NCI-H510A (cell line): Measurements from ENCODE around the gene EML6.
"Not testable (repeated sequence)": the region's sequence is repeated elsewhere in the genome, so short reads cannot be mapped to it uniquely, and the experiment has no call there.

Experiments used
- DNase-seq: peaks from one replicate; lab custom pipeline; 2025; lab: John Stamatoyannopoulos, UW

EML6 gene

DNA sequence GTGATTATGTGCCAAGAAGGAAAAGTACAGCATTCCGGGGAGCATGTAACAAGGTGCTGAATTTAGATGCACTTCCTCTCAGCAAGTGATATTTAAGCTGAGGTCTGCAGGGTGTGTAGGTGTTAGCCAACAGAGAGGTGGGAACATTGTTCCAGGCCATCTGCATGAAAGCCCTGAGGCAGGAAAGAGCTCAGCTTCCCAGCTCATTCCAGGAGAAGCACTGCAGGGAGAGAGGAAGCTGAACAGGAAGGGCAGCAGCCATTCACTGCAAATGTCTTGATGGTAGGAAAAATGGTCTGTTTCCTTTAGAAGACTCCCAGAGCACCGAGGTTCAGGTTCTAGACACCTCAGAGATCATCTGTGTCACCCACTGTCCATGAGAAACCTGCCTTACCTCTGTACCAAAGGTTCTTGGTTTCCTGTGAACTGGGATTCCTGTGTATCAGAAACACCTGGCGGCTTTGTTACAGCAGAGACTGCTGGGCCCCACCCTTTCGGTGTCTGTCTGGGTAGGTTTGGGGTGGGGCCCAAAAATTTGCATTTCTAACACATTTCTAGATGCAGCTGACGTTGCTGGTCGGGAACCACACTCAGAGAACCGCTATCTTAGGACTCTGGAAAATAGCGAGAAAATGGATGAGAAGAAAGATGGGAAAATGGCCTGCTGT, 242.8 kb downstream of the EML6 start:
- no peak for DNase-seq

GRCh38 chr2:54966837-54967236, 243.4 kb downstream of the EML6 start:
- DNase-seq, result no peak

DNA sequence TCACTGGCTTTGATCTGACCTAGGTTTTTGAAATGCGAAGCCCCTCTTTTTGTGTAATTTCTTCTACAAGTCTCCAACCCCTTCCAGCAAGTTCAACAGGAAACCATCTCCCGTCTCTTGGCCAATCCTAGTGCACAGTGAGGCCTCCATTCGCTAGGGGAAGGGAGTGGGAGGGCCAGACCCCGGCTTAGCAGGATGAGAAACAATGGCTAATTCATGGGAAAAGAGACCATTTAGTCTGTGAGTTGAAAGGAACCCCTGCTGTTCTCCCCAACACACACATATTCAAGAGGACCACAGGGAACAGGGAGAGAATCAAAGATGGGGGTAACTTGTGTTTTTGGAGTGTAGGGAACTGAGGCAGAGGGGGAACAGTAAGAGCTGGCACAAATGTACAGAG, 243.8 kb downstream of the EML6 start:
- no peak for DNase-seq

GRCh38 chr2:54967759-54968365, 244.4 kb downstream of the EML6 start:
- no peak for DNase-seq

- no peak for DNase-seq
Observed at GRCh38 chr2:54968561-54969218, 245.2 kb downstream of the EML6 start.

DNA sequence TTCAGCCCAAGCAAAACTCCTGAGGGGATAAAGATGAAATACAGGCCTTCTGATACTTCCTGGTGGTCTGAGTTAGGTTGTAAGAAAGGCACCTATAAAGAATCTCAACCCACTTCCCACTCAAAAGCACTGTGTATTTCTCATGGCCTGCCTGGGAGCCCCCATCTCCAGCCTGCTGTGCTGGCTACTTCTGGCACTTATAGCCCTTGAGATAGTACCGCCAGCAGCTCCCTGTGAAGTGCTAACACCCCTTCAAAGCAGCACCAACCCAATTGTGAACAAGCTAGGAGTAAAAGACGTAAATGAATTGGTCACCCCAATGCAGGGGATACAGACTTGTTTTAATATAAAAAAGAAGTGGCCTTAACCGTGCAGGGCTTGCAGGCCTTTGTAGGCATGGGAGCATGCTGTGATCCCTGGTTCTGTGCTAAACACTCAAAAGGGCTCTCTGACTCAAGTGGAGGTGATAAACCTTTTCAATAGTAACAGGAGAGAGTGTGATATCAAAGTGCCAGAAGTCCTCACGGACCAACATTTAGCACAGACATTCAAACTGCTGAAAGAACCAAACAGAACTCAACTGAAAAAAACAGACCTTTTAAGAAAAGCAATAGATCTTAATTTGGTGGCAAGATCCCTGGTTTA, 246.0 kb downstream of the EML6 start:
- DNase-seq, result no peak

GRCh38 chr2:54969940-54970338, 246.5 kb downstream of the EML6 start:
- DNase-seq, result no peak

DNA sequence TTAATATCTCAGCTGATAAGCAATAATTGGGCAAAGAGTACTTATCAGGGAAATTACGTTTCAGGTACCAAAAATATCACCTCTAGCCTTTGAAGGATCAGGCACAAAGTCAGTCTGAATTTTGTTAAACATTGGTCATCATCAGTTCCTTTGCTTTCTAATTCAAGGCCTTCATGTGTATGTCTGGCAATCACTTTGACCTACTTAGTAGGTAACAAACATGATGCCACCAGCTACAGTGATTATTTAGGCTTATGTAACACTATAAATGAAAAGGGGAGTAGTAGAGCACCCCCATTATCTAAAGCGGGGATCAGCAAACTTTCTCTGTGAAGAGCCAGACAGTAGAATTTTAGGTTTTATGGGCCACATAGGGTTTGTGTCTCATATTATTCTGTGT, 251.7 kb downstream of the EML6 start:
- no peak for DNase-seq

DNA sequence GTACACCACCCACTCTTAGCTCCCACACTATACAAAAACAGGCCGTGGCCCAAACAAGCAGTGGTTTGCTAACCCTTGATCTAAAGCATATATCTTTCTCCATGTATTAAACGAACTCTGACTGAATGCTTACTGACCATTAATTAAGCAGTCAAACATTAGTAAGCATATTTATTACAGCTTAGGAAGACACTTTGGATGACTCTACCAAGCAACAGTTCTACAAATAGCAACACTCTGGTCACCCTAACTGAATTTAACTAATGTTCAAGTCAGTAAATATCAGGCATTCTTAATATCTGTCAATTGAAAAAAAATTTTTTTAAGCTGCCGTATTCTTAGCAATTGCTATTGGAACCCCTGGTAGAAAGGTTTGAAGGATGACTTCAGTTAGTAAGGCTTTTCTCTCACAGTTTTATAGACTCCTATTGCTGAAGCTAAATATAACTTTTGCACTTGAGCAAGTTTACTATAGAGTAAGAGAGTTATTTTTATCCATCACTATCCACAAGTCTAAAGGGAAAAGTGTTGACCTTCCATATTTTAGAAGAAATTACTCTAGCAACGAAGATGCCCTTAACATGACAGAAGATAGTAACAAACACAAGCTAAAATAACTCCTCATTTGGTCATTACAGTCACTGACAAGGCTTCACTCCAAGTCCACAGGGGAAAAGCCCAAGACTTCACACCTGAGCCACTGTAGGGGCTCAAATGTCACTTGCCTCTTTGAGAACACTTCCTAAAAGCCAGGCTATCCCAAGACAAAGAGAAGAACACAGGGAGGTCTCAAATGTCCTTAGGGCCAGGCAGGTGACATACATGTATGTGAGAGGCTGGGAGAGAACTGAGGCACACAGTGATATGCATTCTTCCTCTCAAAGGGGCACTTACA, 252.4 kb downstream of the EML6 start:
- DNase-seq, result no peak

- DNase-seq, result no peak
Observed at GRCh38 chr2:54977149-54977548, 253.7 kb downstream of the EML6 start.

GRCh38 chr2:54979321-54980044, 256.0 kb downstream of the EML6 start:
- no peak for DNase-seq

DNA sequence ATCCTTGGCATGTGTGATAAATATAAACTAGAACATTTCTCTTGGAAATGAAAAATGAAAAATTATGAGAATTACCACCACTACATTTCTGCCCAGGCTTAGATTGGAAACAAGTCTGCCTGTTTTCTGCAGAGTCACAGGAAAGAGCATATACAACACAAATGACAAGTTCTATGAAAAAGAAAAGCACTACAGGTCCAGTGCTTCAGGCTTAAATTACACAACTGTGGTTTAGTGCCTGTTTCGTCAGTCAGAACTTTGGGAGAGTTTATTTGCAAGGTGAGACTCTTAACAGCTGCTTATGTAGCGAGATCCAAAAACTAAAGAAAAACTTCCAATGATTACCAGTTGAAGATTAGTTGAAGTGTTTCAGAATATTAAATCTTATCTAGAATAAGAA, 257.9 kb downstream of the EML6 start:
- DNase-seq, result no peak

DNA sequence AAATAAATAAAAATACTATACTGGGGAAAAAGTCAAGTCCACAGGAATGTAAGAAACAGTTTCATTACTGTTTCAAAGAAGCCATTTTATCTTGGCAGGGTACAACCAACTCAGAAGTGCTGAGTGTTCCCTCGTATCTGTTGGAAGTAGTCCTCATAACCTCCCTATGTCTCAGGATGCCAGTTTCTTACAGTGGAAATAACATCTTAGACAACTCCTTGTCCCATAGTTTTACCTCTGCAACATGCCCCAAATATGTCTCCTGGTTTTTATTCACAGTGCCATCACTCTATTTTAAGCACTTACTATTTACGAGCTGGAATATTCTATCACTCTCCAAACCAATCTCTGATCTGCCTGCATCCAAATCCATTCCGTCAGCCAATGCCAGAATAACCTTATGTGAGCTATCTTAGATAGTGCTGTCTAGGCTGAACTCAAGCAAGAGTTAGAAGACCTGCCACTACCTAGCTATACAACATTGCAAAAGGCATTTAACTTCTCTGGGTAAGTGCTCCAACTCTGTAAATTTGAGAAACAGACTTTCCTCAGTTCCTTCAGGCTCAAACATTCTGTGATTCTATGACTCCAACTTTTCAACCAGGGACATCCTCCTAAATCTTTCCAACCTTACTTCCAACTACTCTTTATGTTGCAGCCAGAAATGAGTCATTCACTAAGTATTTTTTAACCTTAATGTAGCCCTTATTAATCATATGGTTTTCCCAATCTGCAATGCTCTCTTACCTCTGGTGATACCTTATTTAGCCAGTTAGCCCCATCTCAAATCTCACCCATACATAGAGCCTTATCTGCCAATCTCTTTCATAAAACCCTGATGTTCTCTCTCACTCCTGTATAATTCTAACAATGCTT, 260.1 kb downstream of the EML6 start:
- no peak for DNase-seq

GRCh38 chr2:54984476-54984875, 261.0 kb downstream of the EML6 start:
- DNase-seq, result no peak

DNA sequence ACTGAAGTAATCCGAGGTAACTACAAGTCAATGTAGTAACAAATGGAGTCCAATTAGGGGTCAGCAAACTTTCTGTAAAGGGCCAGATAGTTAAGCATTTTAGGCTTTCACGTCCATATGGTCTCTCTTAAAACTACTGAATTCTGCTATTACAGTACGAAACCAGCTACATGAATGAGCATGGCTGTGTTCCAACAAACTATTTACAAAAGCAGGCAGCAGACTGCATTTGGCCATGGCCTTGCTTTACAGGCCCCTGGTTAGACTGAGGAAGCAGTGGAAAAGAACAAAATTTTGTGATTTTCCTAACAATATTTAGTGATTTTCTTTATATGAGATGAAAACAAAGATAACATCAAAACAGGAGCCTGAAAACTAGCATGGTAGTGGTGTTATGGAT, 262.8 kb downstream of the EML6 start:
- DNase-seq, result no peak

GRCh38 chr2:54988612-54989011, 265.1 kb downstream of the EML6 start:
- DNase-seq, result no peak

DNA sequence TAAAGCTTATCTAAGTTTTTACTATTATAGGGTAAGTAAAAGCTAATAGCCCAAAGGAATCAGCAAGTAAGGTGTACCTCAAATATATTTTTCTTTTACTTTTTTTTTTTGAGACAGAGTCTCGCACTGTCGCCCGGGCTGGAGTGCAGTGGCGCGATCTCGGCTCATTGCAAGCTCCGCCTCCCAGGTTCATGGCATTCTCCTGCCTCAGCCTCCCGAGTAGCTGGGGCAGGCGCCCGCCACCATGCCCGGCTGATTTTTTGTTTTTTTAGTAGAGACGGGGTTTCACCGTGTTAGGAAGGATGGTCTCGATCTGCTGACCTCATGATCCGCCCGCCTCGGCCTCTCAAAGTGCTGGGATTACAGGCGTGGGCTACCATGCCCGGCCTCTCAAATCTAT, 267.2 kb downstream of the EML6 start:
- not testable (repeated sequence) for DNase-seq

GRCh38 chr2:54995553-54995952, 272.1 kb downstream of the EML6 start:
- no peak for DNase-seq

DNA sequence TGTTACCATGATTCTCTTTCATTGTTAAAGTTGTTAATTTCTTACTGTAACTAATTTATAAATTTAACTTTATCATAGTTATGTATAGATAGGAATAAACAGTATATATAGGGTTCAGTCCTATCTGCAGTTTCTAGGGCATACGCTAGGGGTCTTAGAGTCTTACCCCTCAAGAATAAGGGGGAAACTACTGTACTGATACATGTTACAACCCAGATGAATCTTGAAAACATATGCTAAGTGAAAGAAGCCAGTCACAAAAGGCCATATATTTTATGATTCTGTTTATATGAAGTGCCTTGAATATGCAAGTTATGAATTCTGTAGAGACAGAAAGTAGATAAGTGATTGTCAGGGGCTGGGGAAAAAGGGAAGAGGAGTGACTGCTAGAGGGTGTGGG, 274.4 kb downstream of the EML6 start:
- DNase-seq, result no peak

GRCh38 chr2:54999182-54999581, 275.7 kb downstream of the EML6 start:
- no peak for DNase-seq
